GM23338 (cell line): ENCODE results near the gene BATF3. TPM values are rescaled to one million over a fixed set of nuclear protein-coding genes. Genes with fewer than 3 reads are reported as not detected.

Experiments used
- ATAC-seq: fragments of 200-7000 bp; cut with Tn5 transposase; 3 replicates; pipeline ENCODE4 v1.9.1; 2020
- DNase-seq: peaks from one replicate; pipeline ENCODE4 v3.0.0-alpha.2; 2015; ENCODE audit warnings: low spot score
- H2AFZ ChIP-seq: fragments of 200-600 bp; sonication (generic); 2 replicates; pipeline ENCODE4 v1.8.0; 2016; ENCODE audit warnings: antibody characterized with exemption, mild to moderate bottlenecking, moderate library complexity
- H3F3A ChIP-seq: fragments of 200-600 bp; sonication (generic); replicated peaks from 2 replicates; pipeline ENCODE4 v1.8.0; 2017; ENCODE audit warnings: antibody characterized with exemption, mixed run types, low read depth
- H3K27ac ChIP-seq: fragments of 200-600 bp; sonication (generic); 2 replicates; pipeline ENCODE4 v1.6.1; 2016; ENCODE audit warnings: low read depth
- H3K27me3 ChIP-seq: fragments of 200-600 bp; sonication (generic); 2 replicates; pipeline ENCODE4 v1.8.0; 2016; ENCODE audit warnings: mild to moderate bottlenecking, mixed run types, moderate library complexity; ENCODE audit not compliant: insufficient read depth
- H3K36me3 ChIP-seq: fragments of 200-600 bp; sonication (generic); 2 replicates; pipeline ENCODE4 v1.8.0; 2016; ENCODE audit warnings: mild to moderate bottlenecking; ENCODE audit not compliant: insufficient read depth
- H3K4me1 ChIP-seq: fragments of 200-600 bp; sonication (generic); 2 replicates; pipeline ENCODE4 v1.8.0; 2016; ENCODE audit warnings: mild to moderate bottlenecking, moderate library complexity; ENCODE audit not compliant: insufficient read depth
- H3K4me2 ChIP-seq: fragments of 200-600 bp; sonication (generic); 2 replicates; pipeline ENCODE4 v1.7.1; 2017; ENCODE audit warnings: mixed run types
- H3K4me3 ChIP-seq: fragments of 200-600 bp; sonication (generic); 2 replicates; pipeline ENCODE4 v1.6.1; 2016; ENCODE audit warnings: mixed run types
- H3K79me2 ChIP-seq: fragments of 200-600 bp; sonication (generic); replicated peaks from 2 replicates; pipeline ENCODE4 v1.8.0; 2017; ENCODE audit warnings: mild to moderate bottlenecking; ENCODE audit not compliant: insufficient read depth
- H3K9me2 ChIP-seq: fragments of 200-600 bp; sonication (generic); 2 replicates; pipeline ENCODE4 v1.8.0; 2017; ENCODE audit not compliant: insufficient read depth
- H4K20me1 ChIP-seq: fragments of 200-600 bp; sonication (generic); replicated peaks from 2 replicates; pipeline ENCODE4 v1.8.0; 2017; ENCODE audit warnings: mild to moderate bottlenecking; ENCODE audit not compliant: insufficient read depth
- H3K27ac Mint-ChIP-seq: 2 replicates; pipeline ENCODE4 v1.8.0; 2020; ENCODE audit warnings: inconsistent platforms, mild to moderate bottlenecking, moderate library complexity, mixed read lengths
- H3K27me3 Mint-ChIP-seq: 3 replicates; pipeline ENCODE4 v1.8.0; 2022; ENCODE audit warnings: low read depth, mild to moderate bottlenecking, moderate library complexity, mixed read lengths, inconsistent platforms; ENCODE audit not compliant: insufficient read depth, poor library complexity
- H3K36me3 Mint-ChIP-seq: 3 replicates; pipeline ENCODE4 v1.8.0; 2021; ENCODE audit warnings: low read depth, mild to moderate bottlenecking, inconsistent platforms, moderate library complexity, mixed read lengths
- H3K4me1 Mint-ChIP-seq: 3 replicates; pipeline ENCODE4 v1.8.0; 2020; ENCODE audit warnings: mild to moderate bottlenecking, inconsistent platforms, mixed read lengths
- H3K4me3 Mint-ChIP-seq: 3 replicates; pipeline ENCODE4 v1.8.0; 2021; ENCODE audit warnings: moderate library complexity, mild to moderate bottlenecking, inconsistent platforms, mixed read lengths
- H3K9me3 Mint-ChIP-seq: 3 replicates; pipeline ENCODE4 v1.8.0; 2020; ENCODE audit warnings: moderate library complexity, mild to moderate bottlenecking, inconsistent platforms, mixed read lengths
- CREB1 ChIP-seq: fragments of 250-450 bp; sonication (Bioruptor Pico); IDR thresholded peaks from 2 replicates; pipeline ENCODE4 v1.5.0; 2020; ENCODE audit warnings: low read depth, mild to moderate bottlenecking, moderate library complexity
- EZH2phosphoT487 ChIP-seq: fragments of 200-600 bp; sonication (generic); IDR thresholded peaks from one replicate; pipeline ENCODE4 v1.8.1; 2018; ENCODE audit warnings: antibody characterized with exemption; ENCODE audit not compliant: unreplicated experiment
- JUNB ChIP-seq: IDR thresholded peaks from one replicate; pipeline ENCODE4 v1.6.1; 2016; ENCODE audit warnings: antibody characterized with exemption; ENCODE audit not compliant: unreplicated experiment
- POLR2AphosphoS5 ChIP-seq: IDR thresholded peaks from 2 replicates; pipeline ENCODE4 v1.6.1; 2016; ENCODE audit warnings: antibody characterized with exemption, low read depth
- STAT1 ChIP-seq: IDR thresholded peaks from one replicate; pipeline ENCODE4 v1.6.1; 2016; ENCODE audit warnings: antibody characterized with exemption; ENCODE audit not compliant: unreplicated experiment
- ZNF114 ChIP-seq: fragments of 250-450 bp; sonication (Bioruptor Pico); IDR thresholded peaks from 2 replicates; pipeline ENCODE4 v1.5.0; 2020; ENCODE audit warnings: mild to moderate bottlenecking, moderate library complexity
- polyA plus RNA-seq: library from polyadenylated mRNA; unstranded; fragments of >200 nt; fragmentation: Nextera tagmentation; extraction: Ambion mirVana; gene quantifications from 2 replicates; pipeline ENCODE4 v1.2.1, GENCODE V29; 2016
- total RNA-seq: library from RNA; depleted of rRNA; stranded (reverse); fragments of >200 nt; shearing (Covaris generic); gene quantifications from 2 replicates; pipeline ENCODE4 v1.2.3, GENCODE V29; 2014
- TF ChIP-seq, protein P1 (sequence below): IDR thresholded peaks from 2 replicates; pipeline ENCODE4 v1.6.1; 2016; ENCODE audit warnings: antibody characterized with exemption
- TF ChIP-seq, protein P2 (sequence below), 2 experiments: fragments of 200-600 bp in 1 of 2; sonication (generic) in 1 of 2; conservative IDR thresholded peaks; 2 replicates each; pipeline versions ENCODE4 v1.5.1 to v1.6.1; 2016 to 2017; ENCODE audit warnings: antibody characterized with exemption in 2 of 2, low read depth in 2 of 2, mild to moderate bottlenecking in 2 of 2, moderate library complexity in 1 of 2

The BATF3 gene
- total and polyA plus RNA-seq, 2 experiments from 2014 or later, result 3.6 to 7.8 TPM

DNA sequence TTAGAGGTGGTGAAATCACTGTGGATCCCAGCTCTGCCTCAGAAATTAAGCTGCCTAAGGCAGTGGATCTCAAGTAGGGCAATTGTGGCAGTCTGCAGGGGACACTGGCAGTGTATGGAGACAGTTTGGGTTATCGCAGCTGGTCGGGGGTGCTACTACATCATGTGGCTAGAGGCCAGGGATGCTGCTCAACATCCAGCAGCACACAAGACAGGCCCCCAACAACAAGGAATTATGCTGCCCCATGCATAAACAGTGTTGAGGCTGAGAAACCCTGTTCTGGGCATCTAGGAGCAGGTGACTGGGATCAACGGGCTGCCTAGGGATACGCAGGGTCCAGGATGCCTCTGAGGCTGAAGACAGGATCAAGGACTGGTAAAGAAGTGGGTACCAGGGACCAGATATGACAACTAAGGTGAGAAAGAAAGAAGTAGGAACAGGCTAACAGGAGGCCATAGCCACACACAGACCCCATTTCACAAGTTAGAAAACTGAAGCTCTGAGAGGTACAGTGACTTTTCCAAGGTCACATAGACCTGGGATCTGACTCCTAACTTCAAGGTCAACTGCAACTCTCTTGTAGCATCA is 8.7 kb downstream of the BATF3 start (continued):
- TF ChIP-seq, protein P1, sequence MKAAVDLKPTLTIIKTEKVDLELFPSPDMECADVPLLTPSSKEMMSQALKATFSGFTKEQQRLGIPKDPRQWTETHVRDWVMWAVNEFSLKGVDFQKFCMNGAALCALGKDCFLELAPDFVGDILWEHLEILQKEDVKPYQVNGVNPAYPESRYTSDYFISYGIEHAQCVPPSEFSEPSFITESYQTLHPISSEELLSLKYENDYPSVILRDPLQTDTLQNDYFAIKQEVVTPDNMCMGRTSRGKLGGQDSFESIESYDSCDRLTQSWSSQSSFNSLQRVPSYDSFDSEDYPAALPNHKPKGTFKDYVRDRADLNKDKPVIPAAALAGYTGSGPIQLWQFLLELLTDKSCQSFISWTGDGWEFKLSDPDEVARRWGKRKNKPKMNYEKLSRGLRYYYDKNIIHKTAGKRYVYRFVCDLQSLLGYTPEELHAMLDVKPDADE, result no peak
- TF ChIP-seq ZNF114 (no peak), EZH2phosphoT487 (no peak), POLR2AphosphoS5 (no peak)

- no peak overlapping the region for H3K27ac ChIP-seq
- H3K9me2 ChIP-seq, result no peaks in the 10 kb centered on the region
- Mint-ChIP-seq H3K36me3 (no peaks in the 10 kb centered on the region; the same call in 2 of the 3 replicates), H3K27ac (no peak overlapping the region), H3K4me3 (no peak overlapping the region), H3K27me3 (peaks cover 3% of the 10 kb centered on the region), H3K4me1 (peaks cover 15% of the 10 kb centered on the region), H3K9me3 (no peaks in the 10 kb centered on the region)
- no peaks in the 10 kb centered on the region for H4K20me1 ChIP-seq
- TF ChIP-seq, protein P1, result no peak
- TF ChIP-seq POLR2AphosphoS5 (no peak), CREB1 (CRISPR knock-in tag) (no peak), ZNF114 (no peak), JUNB (no peak), STAT1 (no peak)
- TF ChIP-seq, protein P2, sequence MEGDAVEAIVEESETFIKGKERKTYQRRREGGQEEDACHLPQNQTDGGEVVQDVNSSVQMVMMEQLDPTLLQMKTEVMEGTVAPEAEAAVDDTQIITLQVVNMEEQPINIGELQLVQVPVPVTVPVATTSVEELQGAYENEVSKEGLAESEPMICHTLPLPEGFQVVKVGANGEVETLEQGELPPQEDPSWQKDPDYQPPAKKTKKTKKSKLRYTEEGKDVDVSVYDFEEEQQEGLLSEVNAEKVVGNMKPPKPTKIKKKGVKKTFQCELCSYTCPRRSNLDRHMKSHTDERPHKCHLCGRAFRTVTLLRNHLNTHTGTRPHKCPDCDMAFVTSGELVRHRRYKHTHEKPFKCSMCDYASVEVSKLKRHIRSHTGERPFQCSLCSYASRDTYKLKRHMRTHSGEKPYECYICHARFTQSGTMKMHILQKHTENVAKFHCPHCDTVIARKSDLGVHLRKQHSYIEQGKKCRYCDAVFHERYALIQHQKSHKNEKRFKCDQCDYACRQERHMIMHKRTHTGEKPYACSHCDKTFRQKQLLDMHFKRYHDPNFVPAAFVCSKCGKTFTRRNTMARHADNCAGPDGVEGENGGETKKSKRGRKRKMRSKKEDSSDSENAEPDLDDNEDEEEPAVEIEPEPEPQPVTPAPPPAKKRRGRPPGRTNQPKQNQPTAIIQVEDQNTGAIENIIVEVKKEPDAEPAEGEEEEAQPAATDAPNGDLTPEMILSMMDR (conservative IDR thresholded peaks at IDR 0.05; ENCODE audit: low read depth in 2 of 2), result no peak
- no peaks in the 10 kb centered on the region for H3F3A ChIP-seq
- DNase-seq (peak; percentile 33), ATAC-seq (peak; percentile 61)
- H3K79me2 ChIP-seq, result no peaks in the 10 kb centered on the region
- no peaks in the 10 kb centered on the region; the same call in 1 of the 2 replicates for H3K36me3 ChIP-seq
- no peak overlapping the region for H3K4me3 ChIP-seq
- 0 out of 2 replicates have a peak overlapping the region, but pooled peaks have one; percentile 25 for H3K4me2 ChIP-seq
- peaks cover 20% of the 10 kb centered on the region for H3K4me1 ChIP-seq
- H2AFZ ChIP-seq, result no peak overlapping the region; the same call in 1 of the 2 replicates
- H3K27me3 ChIP-seq, result no peaks in the 10 kb centered on the region
These were observed 9.7 kb downstream of the BATF3 start for GRCh38 chr1:212689758-212690529.
